Adipose tissue (tissue), 3 donors: ENCODE data around the gene HIGD1C. TPM values are rescaled to one million over a fixed set of nuclear protein-coding genes. Genes with fewer than 3 reads are reported as not detected.
"Not testable (repeated sequence)": the region's sequence is repeated elsewhere in the genome, so short reads cannot be mapped to it uniquely, and the experiment has no call there.

Experiments used
- H3K27ac ChIP-seq: one replicate; pipeline ENCODE4 v1.5.1; 2013; ENCODE audit warnings: low read depth, low read length
- WGBS, 3 donors: extraction: QIAGEN DNeasy Blood & Tissue Kit; methylation state at CpG; one replicate each; pipeline ENCODE4 v1.1.7; 2013; 5-methylcytosine and 5-hydroxymethylcytosine counted together
- polyA plus RNA-seq, 3 donors: library from polyadenylated mRNA; stranded (reverse); fragments of 200-250 nt; gene quantifications; one replicate each; pipeline ENCODE4 v1.2.3, GENCODE V29; 2013
- donor health status: healthy with polysubstance abuse.
- donor health status: Bipolar disorder and iron deficiency.
- donor health status: healthy.

HIGD1C gene
- polyA plus RNA-seq, 3 donors = not detected

- 51 to 92% (median 89%) methylated on average over 3 of the region's 3 CpGs for WGBS, 3 donors
- H3K27ac ChIP-seq = no peak overlapping the region
Observed at GRCh38 chr12:51005671-51006070, 53.3 kb downstream of the HIGD1C start.

DNA sequence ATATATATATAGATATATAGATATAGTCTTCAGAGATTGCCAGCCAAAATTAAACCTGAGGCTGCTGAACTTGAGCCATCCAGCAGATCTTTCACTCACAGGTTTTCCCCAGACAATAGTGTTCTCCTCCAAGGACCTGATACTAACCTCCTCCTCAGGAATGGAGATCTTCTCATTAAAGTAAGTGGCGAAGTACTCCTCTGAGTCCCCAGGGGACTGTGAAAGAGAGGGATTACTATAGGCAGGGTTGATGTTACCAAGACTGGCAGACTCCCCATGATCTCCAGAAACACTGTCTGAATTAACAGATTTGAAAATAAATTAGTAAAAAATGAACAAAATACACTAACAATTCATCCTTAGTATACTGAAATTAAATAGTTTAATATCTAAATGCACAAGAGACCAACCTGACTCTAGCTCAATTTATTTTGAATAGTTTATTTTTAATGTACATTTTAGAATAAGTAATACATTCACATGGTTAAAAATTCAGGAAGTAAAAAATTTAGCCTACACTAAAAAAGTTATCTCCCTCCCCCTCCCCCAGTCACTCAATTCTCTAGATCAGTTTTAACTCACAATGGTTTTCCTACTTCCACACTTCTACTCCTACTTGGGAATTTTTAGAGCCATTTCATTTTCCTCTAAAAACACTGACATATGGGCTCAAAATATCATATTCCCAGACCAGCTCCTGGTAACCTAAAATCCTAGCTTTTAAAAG is 56.1 kb downstream of the HIGD1C start:
- 95 to 96% (median 96%) methylated on average over 1 of the region's 1 CpG for WGBS, 3 donors
- no peak overlapping the region for H3K27ac ChIP-seq

DNA sequence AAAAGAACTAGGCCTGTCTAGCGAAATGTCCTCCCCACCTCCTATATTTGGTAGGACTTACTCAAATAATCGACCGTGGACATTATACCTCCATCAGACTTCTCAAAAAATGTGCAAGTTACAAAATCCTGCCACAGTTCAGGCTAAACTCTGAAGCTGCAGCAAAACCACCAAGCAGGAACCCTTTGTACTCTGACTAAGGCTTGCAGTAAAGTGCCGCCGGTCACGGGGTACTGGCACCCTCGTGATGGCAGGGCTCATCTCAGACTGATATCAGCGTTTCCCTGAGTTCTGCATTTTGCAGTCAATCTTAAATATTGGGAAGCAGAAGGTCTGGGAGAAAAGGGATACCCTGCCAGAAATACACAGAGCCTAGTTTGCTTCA is 56.7 kb downstream of the HIGD1C start:
- no peak overlapping the region for H3K27ac ChIP-seq
- 54 to 77% (median 64%) methylated on average over 8 of the region's 8 CpGs for whole genome bisulfite sequencing, 3 donors

- WGBS, 3 donors = 80 to 87% (median 84%) methylated on average over 4 of the region's 4 CpGs
- H3K27ac ChIP-seq = no peak overlapping the region
Observed at GRCh38 chr12:51011955-51012354, 59.6 kb downstream of the HIGD1C start.

DNA sequence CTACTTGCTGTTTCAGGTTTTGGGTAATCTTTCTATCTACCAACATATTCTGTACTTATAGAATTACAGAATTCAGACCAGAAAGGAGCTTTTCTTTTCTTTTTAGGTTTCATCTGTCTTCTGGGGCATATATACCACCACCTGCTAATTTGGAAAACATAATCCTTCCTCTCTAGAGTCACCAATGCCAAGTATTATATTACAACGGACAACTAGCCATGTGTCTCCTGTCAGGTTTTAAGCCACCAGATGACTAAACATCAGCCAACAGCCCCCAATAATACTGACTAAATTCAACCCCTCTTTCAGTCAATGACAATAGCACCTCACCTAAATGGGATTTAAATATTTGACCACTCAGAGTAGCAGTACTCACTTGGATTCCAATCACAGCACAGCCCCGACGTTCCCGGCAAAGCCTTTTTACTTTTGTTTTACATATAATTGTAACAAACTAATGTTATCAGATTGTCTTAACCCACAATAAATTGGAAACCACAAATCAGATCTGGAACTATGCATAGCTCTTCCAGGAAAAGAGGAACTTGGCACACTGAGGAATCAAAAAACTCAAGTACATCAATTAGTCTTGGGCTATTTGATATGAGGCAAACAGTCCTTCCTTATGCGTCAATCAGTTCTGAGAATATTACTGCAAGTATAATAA is 60.4 kb downstream of the HIGD1C start:
- 65 to 69% (median 68%) methylated on average over 5 of the region's 5 CpGs for WGBS, 3 donors
- H3K27ac ChIP-seq = no peak overlapping the region

DNA sequence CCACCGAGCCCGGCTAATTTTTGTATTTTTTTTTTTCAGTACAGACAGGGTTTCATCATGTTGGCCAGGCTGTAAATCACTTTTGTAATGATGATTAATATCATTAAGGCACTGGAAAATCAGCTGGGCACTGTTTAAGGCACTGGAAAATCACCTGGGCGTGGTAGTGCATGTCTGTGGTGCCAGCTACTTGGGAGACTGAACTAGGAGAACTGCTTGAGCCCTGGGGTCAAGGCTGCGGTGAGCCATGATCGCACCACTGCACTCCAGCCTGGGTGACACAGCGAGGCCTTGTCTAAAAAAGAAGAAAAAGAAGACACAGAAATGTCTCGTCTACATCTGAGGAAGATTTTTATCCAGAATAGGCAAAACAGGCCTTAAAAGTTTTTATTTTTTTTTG is 61.1 kb downstream of the HIGD1C start:
- H3K27ac ChIP-seq = no peak overlapping the region
- 94 to 97% (median 95%) methylated on average over 7 of the region's 7 CpGs for WGBS, 3 donors

DNA sequence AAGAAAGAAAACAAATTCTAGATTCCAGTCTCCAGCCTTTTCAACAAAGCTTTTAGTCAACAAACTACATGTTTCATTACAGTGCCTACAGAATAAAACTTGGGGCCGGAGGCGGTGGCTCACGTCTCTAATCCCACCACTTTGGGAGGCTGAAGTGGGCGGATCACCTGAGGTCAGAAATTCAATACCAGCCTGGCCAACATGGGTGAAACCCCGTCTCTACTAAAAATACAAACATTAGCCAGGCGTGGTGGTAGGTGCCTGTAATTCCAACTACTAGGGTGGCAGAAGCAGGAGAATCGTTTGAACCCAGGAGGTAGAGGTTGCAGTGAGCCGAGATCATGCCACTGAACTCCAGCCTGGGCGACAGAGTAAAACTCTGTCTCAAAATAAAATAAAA is 62.1 kb downstream of the HIGD1C start:
- not testable (repeated sequence) for H3K27ac ChIP-seq
- 86 to 94% (median 93%) methylated on average over 9 of the region's 9 CpGs for WGBS, 3 donors

DNA sequence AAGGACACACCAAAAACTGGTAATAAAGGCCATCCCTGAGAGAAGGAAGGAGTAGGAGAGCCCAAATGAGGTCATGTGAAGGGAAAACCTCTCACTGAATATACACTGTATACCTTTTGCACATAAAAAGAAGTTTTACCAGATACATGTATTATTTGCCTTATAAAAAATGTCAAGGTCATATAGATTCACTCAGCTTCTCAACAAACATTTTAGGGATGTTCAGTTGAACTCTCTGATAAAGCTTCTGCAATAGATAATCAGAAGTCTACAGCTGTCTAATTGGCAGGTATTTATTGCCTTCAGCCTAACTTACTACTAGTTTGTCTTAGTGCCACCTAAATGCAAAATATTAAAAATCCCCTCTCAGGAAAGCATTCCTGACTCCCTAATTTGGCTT is 65.1 kb downstream of the HIGD1C start:
- H3K27ac ChIP-seq = no peak overlapping the region

DNA sequence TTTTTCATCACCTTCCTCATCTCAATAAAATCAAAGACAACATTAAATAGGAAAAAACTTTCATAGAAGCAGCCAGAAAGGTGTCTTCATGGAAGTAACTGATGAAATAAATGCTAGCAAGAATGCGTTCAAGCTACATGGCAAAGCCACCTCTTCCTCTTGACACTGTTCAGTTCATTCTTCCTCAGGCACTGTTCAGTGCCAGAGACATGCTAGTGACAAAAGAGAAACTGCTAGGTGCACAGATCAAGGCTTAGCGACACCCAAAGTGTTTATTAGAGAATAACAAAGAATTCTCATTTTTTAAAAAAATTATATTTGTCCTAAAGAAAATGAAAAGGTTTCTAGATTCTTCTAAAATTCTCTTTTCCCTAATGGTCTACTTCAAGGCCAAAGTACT is 66.6 kb downstream of the HIGD1C start:
- 83 to 94% (median 90%) methylated on average over 2 of the region's 2 CpGs for WGBS, 3 donors
- no peak overlapping the region for H3K27ac ChIP-seq

DNA sequence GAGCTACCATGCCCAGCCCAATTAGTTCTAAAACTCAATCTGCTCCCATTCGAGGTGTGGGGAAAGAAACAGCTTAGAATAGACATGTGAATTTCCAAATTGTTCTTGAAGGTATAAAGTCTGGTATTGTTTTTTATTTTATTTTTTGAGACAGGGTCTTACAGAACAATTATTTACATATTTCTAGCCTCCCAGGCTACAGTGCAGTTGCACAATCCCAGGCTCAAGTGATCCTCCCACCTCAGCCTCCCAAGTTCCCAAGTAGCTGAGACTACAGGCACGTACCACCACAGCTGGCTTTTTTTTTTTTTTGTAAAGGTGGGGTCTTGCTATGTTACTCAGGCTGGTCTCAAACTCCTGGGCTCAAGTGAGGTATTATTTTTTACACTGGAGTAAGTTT is 67.6 kb downstream of the HIGD1C start:
- H3K27ac ChIP-seq = no peak overlapping the region
- WGBS, 3 donors = 79 to 86% (median 79%) methylated on average over 2 of the region's 2 CpGs

Other genes with a start within 250 kb of the HIGD1C start
- 10 to 100 TPM in 2 of 3 donors, 1 to 10 TPM in 1; 6.2 to 18.7 (median 12.9) TPM for gene ATF1, start 188.4 kb upstream of the HIGD1C start, polyA plus RNA-seq
- under 1 TPM in 1 of 3 donors, not detected in 2; 0.03 TPM for gene TMPRSS12, start 109.6 kb upstream of the HIGD1C start, polyA plus RNA-seq
- gene SLC11A2, start 73.8 kb downstream of the HIGD1C start, polyA plus RNA-seq = 10 to 100 TPM; 10.8 to 23.7 (median 18.5) TPM
- 10 to 100 TPM; 58.5 to 70.6 (median 70.4) TPM for gene LETMD1, start 95.8 kb downstream of the HIGD1C start, polyA plus RNA-seq
- 10 to 100 TPM in 2 of 3 donors, 1 to 10 TPM in 1; 5.3 to 13.4 (median 13.4) TPM for gene CSRNP2, start 131.1 kb downstream of the HIGD1C start, polyA plus RNA-seq
- gene TFCP2, start 220.6 kb downstream of the HIGD1C start, polyA plus RNA-seq = 10 to 100 TPM in 2 of 3 donors, 1 to 10 TPM in 1; 7.2 to 11.5 (median 11.4) TPM